GM18508 (cell line): ENCODE measurements around the gene RELN.
"Not testable (repeated sequence)": the region's sequence is repeated elsewhere in the genome, so short reads cannot be mapped to it uniquely, and the experiment has no call there.

Experiments used
- ATAC-seq: cut with Tn5 transposase; IDR thresholded peaks from one replicate; pipeline ENCODE4 v1.9.1; 2021; ENCODE audit warnings: moderate number of reproducible peaks; ENCODE audit not compliant: insufficient read depth, unreplicated experiment

RELN gene

DNA sequence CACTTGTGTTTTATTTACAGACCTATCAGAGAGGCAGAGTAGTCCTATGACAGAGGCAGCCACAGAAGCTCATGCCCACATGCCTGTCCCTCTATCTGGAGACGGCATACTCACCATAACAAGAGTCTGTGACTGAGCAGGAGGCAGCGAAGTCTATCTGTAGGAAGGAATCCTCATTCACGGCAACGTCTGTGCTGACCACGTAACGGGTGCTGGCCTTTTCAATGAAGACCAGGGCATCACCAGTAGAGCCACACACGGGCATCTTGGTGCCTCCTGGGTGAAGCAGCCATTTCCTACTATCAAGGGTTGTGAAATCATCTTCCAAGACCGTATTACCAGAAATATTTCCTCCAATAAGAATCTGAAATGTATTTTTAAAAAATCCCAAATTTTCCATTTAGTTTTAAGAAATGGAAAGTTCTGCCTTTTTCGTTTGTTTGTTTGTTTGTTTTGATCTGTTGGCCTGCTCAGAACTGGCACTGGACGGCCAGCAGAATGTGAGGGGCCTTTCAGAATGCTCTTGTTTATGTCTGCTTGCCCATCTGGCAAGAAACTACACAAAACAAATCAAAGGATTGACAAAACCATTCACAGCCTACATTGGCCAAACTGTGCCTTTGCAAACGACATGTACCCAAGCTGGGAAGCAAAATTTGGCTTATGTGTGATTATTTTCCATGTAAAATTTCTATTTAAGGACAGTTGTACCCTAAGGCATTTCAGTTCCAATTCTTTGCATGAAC lies 450.3 kb downstream of the RELN start:
- no peak for ATAC-seq

DNA sequence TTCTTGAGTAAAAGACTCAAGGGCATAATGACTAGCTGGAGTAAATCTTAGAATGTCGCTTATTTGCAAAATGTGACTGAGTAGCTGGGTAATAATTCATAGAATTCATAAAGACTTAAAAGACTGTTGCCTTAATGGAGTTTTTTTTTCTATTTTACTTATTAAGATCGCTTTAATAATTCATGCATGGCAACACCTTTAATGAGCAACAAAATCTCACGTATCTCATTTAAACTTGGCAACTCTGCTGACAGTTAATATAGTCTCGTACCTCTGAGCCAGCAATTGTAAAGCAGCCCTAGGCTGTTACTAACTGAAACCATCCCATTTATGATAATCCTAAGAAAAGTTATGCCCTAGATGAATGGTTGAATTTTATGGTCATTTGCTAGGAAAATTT lies 455.7 kb downstream of the RELN start:
- ATAC-seq: no peak

GRCh38 chr7:103532955-103533354 lies 456.5 kb downstream of the RELN start:
- no peak for ATAC-seq

GRCh38 chr7:103528152-103528551 lies 461.3 kb downstream of the RELN start:
- ATAC-seq: no peak

DNA sequence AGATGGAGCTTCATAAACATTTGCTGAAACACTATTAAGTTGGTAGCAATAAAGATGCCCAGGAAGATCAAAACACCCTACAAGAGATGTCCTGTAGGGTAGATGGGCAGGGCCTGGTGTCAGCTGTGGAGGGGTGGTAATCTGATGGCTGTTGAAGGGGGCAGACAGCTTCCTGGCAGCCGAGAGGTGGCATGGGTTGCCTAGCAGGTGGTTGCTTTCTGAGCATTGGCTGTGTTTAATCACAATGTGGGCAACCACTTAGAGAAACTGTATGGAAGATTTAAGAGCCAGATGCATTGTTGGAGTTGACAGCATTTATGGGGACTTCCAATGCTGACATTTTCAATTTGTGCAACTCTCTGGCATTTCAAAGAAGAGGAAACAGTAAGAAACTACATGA lies 463.5 kb downstream of the RELN start:
- no peak for ATAC-seq

- ATAC-seq: no peak
These were observed 465.2 kb downstream of the RELN start for GRCh38 chr7:103524042-103524907.

GRCh38 chr7:103521937-103522336 lies 467.5 kb downstream of the RELN start:
- no peak for ATAC-seq

DNA sequence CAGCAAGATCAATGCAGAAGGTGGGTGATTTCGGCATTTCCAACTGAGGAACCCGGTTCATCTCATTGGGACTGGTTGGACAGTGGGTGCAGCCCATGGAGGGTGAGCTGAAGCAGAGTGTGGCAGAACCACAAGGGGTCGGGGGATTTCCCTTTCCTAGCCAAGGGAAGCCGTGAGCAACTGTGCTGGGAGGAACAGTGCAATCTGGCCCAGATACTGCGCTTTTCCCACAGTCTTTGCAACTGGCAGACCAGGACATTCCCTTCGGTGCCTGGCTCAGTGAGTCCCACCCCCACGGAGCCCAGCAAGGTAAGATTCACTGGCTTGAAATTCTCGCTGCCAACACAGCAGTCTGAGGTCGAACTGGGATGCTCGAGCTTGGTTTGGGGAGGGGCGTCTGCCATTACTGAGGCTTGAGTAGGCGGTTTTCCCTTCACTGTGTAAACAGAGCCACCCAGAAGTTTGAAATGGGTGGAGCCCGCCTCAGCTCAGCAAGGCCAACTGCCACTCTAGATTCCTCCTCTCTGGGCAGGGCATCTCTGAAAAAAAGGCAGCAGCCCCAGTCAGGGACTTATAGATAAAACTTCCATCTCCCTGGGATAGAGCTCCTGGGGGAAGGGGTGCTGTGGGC lies 484.8 kb downstream of the RELN start:
- no peak for ATAC-seq

DNA sequence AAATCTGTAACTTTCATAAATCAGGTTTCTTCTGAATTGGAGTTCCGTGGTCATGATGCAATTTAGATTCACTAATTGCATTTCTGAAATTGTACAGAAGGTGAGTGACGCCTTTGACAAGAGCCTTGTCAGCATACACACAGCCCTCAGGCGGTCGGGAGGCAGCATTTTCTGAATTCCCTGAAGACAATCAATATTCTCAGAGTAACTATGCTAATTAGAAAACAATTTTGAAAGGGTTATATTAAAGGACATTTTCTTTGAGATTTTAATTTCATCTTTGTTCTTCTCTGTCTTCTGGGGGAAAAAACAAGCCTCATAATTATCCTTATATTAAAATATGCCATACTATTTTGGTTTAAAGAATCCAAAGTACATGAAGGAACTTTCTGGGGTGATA lies 488.3 kb downstream of the RELN start:
- no peak for ATAC-seq

DNA sequence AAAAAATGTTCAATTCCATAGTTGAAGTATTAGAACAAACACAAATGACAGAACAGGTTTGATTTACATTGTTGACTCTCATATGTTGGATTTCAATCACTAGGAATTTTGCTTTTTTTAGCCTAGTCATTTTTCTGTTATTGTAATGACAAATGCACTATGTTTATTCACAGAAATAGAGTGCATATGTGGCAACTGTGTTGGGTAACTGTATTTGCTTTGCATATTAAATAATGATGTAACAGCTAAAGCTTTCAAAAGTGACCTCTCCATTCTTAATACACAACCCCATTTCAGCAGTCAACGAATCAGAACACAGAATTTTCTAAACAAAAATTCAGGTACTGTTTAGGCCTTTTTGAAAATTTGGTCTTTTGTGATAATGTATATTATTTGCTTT lies 489.5 kb downstream of the RELN start:
- no peak for ATAC-seq

DNA sequence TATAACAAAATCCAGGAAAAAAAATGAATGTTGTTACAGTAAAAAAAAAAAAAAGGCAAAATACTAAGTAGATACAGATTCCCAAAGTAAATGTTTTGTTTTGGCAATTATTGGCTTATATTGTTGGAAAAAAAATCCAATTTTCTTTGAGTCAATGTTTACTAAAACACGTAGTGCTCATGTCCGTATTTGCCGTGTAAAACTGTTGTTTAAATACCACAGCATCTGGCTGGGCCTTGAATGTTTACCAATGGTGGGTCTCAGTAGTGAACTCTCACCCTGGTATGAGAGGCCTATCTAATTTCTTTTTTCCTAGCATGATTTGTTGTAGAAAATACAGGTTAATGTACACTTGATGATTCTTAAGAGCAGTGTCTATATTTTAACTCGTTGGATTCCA lies 502.0 kb downstream of the RELN start:
- no peak for ATAC-seq

DNA sequence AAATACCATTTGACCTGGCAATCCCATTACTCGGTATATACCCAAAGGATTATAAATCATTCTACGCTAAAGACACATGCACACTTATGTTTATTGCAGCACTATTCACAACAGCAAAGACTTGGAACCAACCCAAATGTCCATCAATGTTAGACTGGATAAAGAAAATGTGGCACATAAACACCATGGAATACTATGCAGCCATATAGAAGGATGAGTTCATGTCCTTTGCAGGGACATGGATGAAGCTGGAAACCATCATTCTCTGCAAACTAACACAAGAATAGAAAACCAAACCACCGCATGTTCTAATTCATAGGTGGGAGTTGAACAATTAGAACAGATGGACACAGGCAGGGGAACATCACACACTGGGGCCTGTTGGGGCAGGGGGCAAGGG lies 502.6 kb downstream of the RELN start:
- not testable (repeated sequence) for ATAC-seq

DNA sequence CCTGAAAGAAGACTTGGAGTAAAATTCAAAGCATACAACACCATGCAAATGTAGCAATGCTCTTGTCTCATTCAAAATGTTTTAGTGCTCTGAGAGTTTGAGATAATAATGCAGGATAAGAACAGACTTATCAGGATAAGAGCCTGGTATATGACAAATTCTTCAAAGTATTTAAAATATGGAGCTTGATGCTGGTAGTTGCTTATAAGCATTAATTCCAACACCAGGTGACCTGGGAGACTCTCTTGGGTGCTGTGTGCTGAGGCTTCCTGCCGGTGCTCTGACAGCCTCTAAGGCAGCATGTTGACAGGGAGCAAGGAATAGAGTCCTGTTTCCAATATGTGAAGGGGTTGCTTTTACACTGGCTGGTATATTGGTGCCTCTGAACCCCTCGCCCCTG lies 508.7 kb downstream of the RELN start:
- ATAC-seq: no peak

DNA sequence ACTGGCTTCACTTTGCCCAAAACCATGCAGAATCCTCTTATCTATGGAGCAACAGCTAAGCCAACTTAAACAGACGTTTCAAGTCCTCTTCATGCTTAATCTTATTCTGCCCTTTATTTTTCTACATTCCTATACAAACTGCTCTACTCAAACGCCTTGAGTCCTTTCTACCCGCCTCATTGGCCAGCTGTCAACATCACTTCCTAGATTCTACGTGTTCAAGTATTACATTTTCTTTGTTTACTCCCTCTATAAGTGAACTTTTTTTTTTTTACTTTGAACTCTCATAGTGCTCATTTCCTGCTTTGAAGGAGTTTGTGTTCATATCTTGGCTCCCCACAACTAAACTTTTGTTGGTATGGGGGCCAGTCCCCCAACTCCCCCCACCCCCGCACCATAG lies 514.5 kb downstream of the RELN start:
- no peak for ATAC-seq

DNA sequence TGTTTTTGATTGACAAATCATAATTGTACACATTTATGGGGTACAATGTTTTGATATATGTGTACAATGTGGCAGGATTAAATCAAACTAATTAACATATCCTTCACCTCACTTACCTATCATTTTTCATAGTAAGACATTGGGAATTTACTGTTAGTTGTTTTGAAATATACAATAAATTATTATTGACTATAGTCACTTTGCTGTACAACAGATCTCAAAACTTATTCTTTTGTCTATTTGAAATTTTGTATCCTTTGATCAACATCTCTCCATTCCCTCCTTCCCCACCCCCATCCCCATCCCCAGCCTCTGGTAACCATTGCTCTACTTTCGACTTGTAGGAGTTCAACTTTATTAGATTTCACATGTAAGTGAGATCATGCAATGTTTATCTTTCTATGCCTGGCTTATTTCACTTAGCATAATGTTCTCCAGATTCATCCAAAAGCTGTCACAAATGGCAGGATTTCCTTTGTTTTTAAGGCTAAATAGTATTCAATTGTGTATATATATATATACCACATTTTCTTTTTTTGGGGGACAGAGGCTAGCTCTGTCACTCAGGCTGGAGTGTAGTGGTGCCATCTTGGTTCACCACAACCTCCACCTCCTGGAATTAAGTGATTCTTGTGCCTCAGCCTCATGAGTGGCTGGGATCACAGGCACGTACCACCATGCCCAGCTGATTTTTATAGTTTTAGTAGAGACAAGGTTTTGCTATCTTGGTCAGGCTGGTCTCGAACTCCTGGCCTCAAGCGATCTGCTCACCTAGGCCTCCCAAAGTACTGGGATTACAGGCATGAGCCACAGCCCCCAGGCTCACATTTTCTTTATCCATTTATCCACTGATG lies 520.1 kb downstream of the RELN start:
- no peak for ATAC-seq

GRCh38 chr7:103466814-103467213 lies 522.6 kb downstream of the RELN start:
- ATAC-seq: no peak

DNA sequence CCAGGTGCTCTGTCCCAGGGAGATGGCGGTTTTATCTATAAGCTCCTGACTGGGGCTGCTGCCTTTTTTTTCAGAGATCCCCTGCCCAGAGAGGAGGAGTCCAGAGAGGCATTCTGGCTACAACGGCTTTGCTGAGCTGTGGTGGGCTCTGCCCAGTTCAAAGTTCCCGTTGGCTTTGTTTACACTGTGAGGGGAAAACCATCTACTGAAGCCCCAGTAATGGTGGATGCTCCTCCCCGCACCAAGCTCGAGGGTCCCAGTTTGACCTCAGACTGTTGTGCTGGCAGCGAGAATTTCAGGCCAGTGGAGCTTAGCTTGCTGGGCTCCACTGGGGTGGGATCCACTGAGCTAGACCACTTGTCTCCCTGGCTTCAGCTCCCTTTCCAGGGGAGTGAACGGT lies 527.1 kb downstream of the RELN start:
- ATAC-seq: no peak

GRCh38 chr7:103447073-103447960 lies 542.1 kb downstream of the RELN start:
- ATAC-seq: no peak

DNA sequence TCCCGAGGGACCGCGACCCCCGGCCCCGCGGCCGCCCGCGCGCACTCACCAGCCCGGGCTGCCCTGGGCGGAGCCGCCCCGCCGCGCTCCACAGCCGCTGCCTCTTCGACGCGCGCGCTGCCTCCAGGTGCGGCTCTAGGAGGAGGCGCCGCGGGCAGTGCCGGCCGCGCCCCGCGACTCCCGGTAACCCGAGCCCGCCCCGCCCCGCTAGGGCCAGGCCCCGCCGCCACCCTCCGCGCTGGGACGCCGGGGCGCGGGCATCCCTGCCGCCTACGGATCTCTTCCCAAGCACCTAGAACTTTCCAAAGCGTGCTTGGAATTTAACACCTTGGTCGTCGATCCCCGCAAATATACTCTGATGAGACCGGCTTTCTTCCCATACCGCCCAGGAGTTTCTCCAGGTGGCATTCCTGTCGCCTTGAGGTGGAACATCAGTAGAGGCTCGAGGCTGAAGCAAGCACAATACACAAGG lies 543.4 kb downstream of the RELN start, which contains the start of gene SLC26A5:
Gene SLC26A5 (minus strand): TSS at position 159 of the 472 bp plus-strand sequence. CDS start 24,693 bp downstream, outside the sequence.
- no peak for ATAC-seq
